ENCODE data around the gene PHOX2A.
"Not testable (repeated sequence)": the region's sequence is repeated elsewhere in the genome, so short reads cannot be mapped to it uniquely, and the experiment has no call there.

The PHOX2A gene

DNA sequence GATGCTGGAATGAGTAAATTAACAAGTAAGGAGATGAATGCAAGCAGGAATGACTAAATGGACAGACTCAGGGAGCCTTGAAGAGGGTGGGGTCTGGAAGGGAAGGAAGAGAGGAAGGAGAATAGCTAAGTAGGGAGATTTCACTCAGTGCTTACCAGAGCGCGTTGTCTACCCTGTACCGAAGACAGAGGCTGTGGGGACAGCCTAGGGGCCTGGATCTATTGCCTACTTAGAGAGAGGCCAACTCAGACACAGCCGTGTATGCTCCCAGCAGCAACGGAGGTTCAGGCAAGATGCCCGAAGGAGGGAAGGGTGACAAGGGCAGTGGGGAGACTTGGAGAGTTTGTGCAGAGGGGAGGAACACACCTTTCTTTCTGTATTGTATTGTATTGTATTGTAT, 27.3 kb downstream of the PHOX2A start, which contains the start of gene FOLR2:
Gene FOLR2 (plus strand): TSS at position 157 of the 400 bp plus-strand sequence. CDS start 1,791 bp downstream, outside the sequence.
- TF ChIP-seq POLR2AphosphoS5 (IDR thresholded peaks at IDR 0.05; ENCODE audit: low read depth, low read length) (no peak), PAX5 (IDR thresholded peaks at IDR 0.05; ENCODE audit: insufficient read depth, low read length, severe bottlenecking) (no peak), POLR2A (IDR thresholded peaks at IDR 0.05; ENCODE audit: low read depth, low read length) (no peak), TAF1 (IDR thresholded peaks at IDR 0.05; ENCODE audit: low read depth, low read length) (no peak), POU2F2 (IDR thresholded peaks at IDR 0.05; ENCODE audit: low read depth, low read length) (no peak), SPI1 (IDR thresholded peaks at IDR 0.05; ENCODE audit: low read depth, low read length) (no peak)
- DNase-seq (ENCODE audit: insufficient read length, low spot score): no peak
- FAIRE-seq: no peak

DNA sequence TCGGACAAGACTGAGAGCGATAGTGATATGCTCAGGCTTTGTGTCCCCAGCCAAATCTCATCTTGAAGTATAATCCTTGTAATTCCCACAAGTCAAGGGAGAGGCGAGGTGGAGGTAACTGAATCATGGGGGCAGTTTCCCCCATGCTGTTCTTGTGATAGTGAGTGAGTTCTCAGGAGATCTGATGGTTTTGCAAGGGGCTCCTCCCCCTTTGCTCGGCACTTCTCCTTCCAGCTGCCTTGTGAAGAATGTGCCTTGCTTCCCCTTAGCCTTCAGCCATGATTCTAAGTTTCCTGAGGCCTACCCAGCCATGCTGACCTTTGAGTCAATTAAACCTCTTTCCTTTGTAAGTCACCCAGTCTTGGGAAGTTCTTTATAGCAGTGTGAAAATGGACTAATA, 34.9 kb downstream of the PHOX2A start:
- no peak for TF ChIP-seq TAF1 (IDR thresholded peaks at IDR 0.05; ENCODE audit: low read depth, low read length)
- TF ChIP-seq PAX5 (IDR thresholded peaks at IDR 0.05; ENCODE audit: insufficient read depth, low read length, severe bottlenecking): no peak
- no peak for TF ChIP-seq POU2F2 (IDR thresholded peaks at IDR 0.05; ENCODE audit: low read depth, low read length)
- no peak for TF ChIP-seq POLR2AphosphoS5 (IDR thresholded peaks at IDR 0.05; ENCODE audit: low read depth, low read length)
- no peak for TF ChIP-seq SPI1 (IDR thresholded peaks at IDR 0.05; ENCODE audit: low read depth, low read length)
- TF ChIP-seq POLR2A (IDR thresholded peaks at IDR 0.05; ENCODE audit: low read depth, low read length): no peak
- FAIRE-seq: no peak
- DNase-seq (ENCODE audit: insufficient read length, low spot score): no peak

DNA sequence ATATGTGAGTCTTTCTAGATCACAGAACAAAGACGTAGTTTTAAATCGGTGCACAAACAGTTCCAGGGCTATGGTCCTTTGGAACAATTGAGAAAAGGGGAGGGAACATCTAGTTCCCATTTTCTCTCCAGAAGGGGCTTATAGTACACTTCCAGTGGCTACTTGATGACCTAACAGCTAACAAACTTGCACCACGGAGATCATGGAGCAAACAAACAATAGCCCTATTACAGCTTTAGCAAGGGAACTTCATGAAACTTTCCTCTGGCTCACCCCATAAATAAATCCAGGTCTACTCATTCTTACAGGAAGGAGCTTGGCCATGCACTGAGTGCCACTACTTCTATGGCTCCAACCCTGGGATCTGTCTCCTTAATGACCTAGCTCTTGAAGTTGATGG, 35.7 kb downstream of the PHOX2A start:
- no peak for FAIRE-seq

DNA sequence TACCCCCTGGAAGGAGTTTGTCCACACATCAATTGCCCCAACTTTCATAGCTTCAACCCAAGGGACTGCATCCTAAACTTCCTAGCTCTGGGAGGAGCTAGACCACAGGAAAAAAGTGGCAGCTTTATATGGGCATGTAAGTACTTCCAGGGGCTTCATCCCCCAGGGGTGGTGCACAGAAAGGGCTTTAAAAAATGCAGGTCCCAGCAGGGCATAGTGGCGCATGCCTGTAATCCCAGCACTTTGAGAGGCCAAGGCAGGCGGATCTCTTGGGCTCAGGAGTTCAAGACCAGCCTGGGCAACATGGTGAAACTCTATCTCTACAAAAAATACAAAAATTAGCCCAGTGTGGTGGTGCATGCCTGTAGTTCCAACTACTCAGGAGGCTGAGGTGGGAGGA, 37.2 kb downstream of the PHOX2A start:
- FAIRE-seq; DNase-seq (ENCODE audit: insufficient read length, low spot score): not testable (repeated sequence)

More for the DNA sequence above, 35.7 kb downstream of the PHOX2A start:
- DNase-seq (ENCODE audit: insufficient read length, low spot score): no peak
- TF ChIP-seq TAF1 (IDR thresholded peaks at IDR 0.05; ENCODE audit: low read depth, low read length): no peak
- TF ChIP-seq POU2F2 (IDR thresholded peaks at IDR 0.05; ENCODE audit: low read depth, low read length): no peak
- no peak for TF ChIP-seq PAX5 (IDR thresholded peaks at IDR 0.05; ENCODE audit: insufficient read depth, low read length, severe bottlenecking)
- TF ChIP-seq POLR2AphosphoS5 (IDR thresholded peaks at IDR 0.05; ENCODE audit: low read depth, low read length): no peak
- no peak for TF ChIP-seq POLR2A (IDR thresholded peaks at IDR 0.05; ENCODE audit: low read depth, low read length)
- TF ChIP-seq SPI1 (IDR thresholded peaks at IDR 0.05; ENCODE audit: low read depth, low read length): no peak

DNA sequence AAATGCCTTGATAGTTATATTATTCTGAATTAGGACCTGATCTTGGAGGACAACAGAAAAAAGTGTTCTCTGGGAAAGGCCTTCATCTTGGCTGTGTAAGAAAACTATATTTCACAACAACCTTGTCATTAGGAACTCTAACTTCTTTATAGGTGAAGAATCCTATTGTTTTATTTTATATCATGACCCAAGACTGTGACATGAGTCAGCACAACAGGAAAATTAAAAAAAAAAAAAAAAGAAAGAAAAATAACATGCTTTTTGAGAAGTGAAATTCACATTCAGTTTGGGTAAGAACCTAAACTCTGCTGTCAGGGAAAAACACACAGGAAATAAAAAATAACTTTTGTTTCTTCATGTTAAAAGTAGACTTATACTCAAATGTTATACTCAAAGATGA, 39.1 kb downstream of the PHOX2A start:
- TF ChIP-seq SPI1 (IDR thresholded peaks at IDR 0.05; ENCODE audit: low read depth, low read length): no peak
- TF ChIP-seq POLR2A (IDR thresholded peaks at IDR 0.05; ENCODE audit: low read depth, low read length): no peak
- TF ChIP-seq PAX5 (IDR thresholded peaks at IDR 0.05; ENCODE audit: insufficient read depth, low read length, severe bottlenecking): no peak
- TF ChIP-seq POLR2AphosphoS5 (IDR thresholded peaks at IDR 0.05; ENCODE audit: low read depth, low read length): no peak
- no peak for TF ChIP-seq POU2F2 (IDR thresholded peaks at IDR 0.05; ENCODE audit: low read depth, low read length)
- no peak for TF ChIP-seq TAF1 (IDR thresholded peaks at IDR 0.05; ENCODE audit: low read depth, low read length)
- FAIRE-seq (no peak), DNase-seq (ENCODE audit: insufficient read length, low spot score) (no peak)

DNA sequence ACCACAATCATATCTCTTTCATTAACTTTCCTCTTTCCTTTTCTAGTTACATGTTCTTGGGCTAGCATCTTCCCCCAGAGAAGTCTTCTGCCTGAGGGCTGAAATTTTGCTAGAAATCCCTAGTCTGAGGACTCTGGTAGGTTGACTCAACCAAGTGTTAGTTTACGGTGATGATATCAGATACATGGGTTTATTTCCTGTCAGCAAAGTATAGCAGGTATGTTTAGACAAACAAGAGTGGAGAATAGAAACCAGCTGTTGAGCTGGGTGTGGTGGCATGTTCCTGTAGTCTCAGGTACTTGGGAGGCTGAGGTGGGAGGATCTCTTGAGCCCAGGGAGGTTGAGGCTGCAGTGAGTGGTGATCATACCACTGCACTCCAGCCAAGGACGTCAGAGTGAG, 40.8 kb downstream of the PHOX2A start:
- no peak for TF ChIP-seq POLR2A (IDR thresholded peaks at IDR 0.05; ENCODE audit: low read depth, low read length)
- TF ChIP-seq SPI1 (IDR thresholded peaks at IDR 0.05; ENCODE audit: low read depth, low read length): no peak
- TF ChIP-seq POU2F2 (IDR thresholded peaks at IDR 0.05; ENCODE audit: low read depth, low read length): no peak
- no peak for TF ChIP-seq TAF1 (IDR thresholded peaks at IDR 0.05; ENCODE audit: low read depth, low read length)
- TF ChIP-seq PAX5 (IDR thresholded peaks at IDR 0.05; ENCODE audit: insufficient read depth, low read length, severe bottlenecking): no peak
- no peak for TF ChIP-seq POLR2AphosphoS5 (IDR thresholded peaks at IDR 0.05; ENCODE audit: low read depth, low read length)
- no peak for DNase-seq (ENCODE audit: insufficient read length, low spot score)
- FAIRE-seq: no peak

DNA sequence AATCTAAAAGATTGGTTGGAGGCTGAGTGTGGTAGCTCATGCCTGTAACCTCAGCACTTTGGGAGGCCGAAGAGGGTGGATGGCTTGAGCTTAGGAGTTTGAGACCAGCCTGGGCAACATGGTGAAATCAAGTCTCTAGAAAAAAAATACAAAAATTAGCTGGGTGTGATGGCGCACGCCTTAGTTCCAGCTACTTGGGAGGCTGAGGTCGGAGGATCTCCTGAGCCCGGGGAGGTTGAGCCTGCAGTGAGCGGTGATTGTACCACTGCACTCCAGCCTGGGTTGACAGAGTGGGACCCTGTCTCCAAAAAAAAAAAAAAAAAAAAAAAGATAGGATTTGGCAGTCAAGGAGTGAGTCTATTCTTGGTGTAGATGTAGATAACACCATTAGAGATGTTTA, 41.4 kb downstream of the PHOX2A start:
- no peak for FAIRE-seq
- TF ChIP-seq POLR2A (IDR thresholded peaks at IDR 0.05; ENCODE audit: low read depth, low read length): no peak
- TF ChIP-seq PAX5 (IDR thresholded peaks at IDR 0.05; ENCODE audit: insufficient read depth, low read length, severe bottlenecking): no peak
- no peak for TF ChIP-seq TAF1 (IDR thresholded peaks at IDR 0.05; ENCODE audit: low read depth, low read length)
- TF ChIP-seq POLR2AphosphoS5 (IDR thresholded peaks at IDR 0.05; ENCODE audit: low read depth, low read length): no peak
- TF ChIP-seq POU2F2 (IDR thresholded peaks at IDR 0.05; ENCODE audit: low read depth, low read length): no peak
- TF ChIP-seq SPI1 (IDR thresholded peaks at IDR 0.05; ENCODE audit: low read depth, low read length): no peak
- no peak for DNase-seq (ENCODE audit: insufficient read length, low spot score)

DNA sequence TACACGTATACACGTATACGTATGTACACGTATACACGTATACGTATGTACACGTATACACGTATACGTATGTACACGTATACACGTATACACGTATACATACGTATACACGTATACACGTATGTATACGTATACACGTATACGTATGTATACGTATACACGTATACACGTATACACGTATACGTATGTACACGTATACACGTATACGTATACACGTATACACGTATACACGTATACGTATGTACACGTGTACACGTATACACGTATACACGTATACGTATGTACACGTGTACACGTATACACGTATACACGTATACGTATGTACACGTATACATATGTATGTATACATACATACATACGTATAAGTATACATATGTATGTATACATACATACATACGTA, 42.5 kb downstream of the PHOX2A start:
- FAIRE-seq: peak; percentile 100
- not testable (repeated sequence) for DNase-seq (ENCODE audit: insufficient read length, low spot score)

DNA sequence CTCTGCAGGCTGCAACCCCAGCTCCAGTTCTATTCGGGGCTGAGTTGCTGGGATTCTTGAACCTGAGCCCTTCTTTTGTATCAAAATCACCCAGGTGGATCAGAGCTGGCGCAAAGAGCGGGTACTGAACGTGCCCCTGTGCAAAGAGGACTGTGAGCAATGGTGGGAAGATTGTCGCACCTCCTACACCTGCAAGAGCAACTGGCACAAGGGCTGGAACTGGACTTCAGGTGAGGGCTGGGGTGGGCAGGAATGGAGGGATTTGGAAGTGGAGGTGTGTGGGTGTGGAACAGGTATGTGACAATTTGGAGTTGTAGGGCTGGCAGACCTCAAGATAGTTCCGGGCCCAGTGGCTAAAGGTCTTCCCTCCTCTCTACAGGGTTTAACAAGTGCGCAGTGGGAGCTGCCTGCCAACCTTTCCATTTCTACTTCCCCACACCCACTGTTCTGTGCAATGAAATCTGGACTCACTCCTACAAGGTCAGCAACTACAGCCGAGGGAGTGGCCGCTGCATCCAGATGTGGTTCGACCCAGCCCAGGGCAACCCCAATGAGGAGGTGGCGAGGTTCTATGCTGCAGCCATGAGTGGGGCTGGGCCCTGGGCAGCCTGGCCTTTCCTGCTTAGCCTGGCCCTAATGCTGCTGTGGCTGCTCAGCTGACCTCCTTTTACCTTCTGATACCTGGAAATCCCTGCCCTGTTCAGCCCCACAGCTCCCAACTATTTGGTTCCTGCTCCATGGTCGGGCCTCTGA, 48.3 kb downstream of the PHOX2A start:
- DNase-seq (ENCODE audit: insufficient read length, low spot score): no peak
- no peak for FAIRE-seq
- TF ChIP-seq POLR2A (IDR thresholded peaks at IDR 0.05; ENCODE audit: low read depth, low read length): no peak
- no peak for TF ChIP-seq POLR2AphosphoS5 (IDR thresholded peaks at IDR 0.05; ENCODE audit: low read depth, low read length)
- no peak for TF ChIP-seq POU2F2 (IDR thresholded peaks at IDR 0.05; ENCODE audit: low read depth, low read length)
- TF ChIP-seq TAF1 (IDR thresholded peaks at IDR 0.05; ENCODE audit: low read depth, low read length): no peak
- TF ChIP-seq SPI1 (IDR thresholded peaks at IDR 0.05; ENCODE audit: low read depth, low read length): no peak
- no peak for TF ChIP-seq PAX5 (IDR thresholded peaks at IDR 0.05; ENCODE audit: insufficient read depth, low read length, severe bottlenecking)

DNA sequence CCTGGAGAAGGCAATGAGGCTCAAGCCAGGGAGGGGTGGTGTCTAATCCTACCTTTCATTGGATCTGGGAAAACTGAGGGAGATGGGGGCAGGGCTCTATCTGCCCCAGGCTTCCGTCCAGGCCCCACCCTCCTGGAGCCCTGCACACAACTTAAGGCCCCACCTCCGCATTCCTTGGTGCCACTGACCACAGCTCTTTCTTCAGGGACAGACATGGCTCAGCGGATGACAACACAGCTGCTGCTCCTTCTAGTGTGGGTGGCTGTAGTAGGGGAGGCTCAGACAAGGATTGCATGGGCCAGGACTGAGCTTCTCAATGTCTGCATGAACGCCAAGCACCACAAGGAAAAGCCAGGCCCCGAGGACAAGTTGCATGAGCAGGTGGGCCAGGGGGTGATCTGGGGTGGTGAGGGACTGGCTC, 52.0 kb downstream of the PHOX2A start, which contains the start of gene FOLR1:
Gene FOLR1 (plus strand): TSS at position 180 of the 421 bp plus-strand sequence. CDS start 34 bp downstream, at position 214.
- no peak for DNase-seq (ENCODE audit: insufficient read length, low spot score)
- FAIRE-seq: no peak
- TF ChIP-seq TAF1 (IDR thresholded peaks at IDR 0.05; ENCODE audit: low read depth, low read length): no peak
- TF ChIP-seq PAX5 (IDR thresholded peaks at IDR 0.05; ENCODE audit: insufficient read depth, low read length, severe bottlenecking): no peak
- TF ChIP-seq POLR2A (IDR thresholded peaks at IDR 0.05; ENCODE audit: low read depth, low read length): no peak
- no peak for TF ChIP-seq POU2F2 (IDR thresholded peaks at IDR 0.05; ENCODE audit: low read depth, low read length)
- no peak for TF ChIP-seq POLR2AphosphoS5 (IDR thresholded peaks at IDR 0.05; ENCODE audit: low read depth, low read length)
- TF ChIP-seq SPI1 (IDR thresholded peaks at IDR 0.05; ENCODE audit: low read depth, low read length): no peak

Data from GM12891 (cell line).